T-helper 17 cell (primary cell): ENCODE data around the gene APPL2. TPM values are rescaled to one million over a fixed set of nuclear protein-coding genes. Genes with fewer than 3 reads are reported as not detected.

Experiments used
- ATAC-seq: fragments of 150-1000 bp; cut with Tn5 transposase; 2 replicates; pipeline ENCODE4 v1.10.0; 2021; ENCODE audit warnings: mild to moderate bottlenecking, moderate library complexity
- DNase-seq, 3 donors: peaks; one replicate each; pipeline versions ENCODE4 v3.0.0 to v3.0.0-alpha.2; 2020 to 2021
- H3K9me3 ChIP-seq: one replicate; pipeline ENCODE4 v1.7.0; 2013; ENCODE audit warnings: low read length, mild to moderate bottlenecking; ENCODE audit not compliant: control insufficient read depth, poor library complexity, severe bottlenecking
- H3K27ac Mint-ChIP-seq: one replicate; pipeline ENCODE4 v1.8.0; 2022; ENCODE audit warnings: mild to moderate bottlenecking, moderate library complexity, mixed read lengths
- H3K27me3 Mint-ChIP-seq: one replicate; pipeline ENCODE4 v1.8.0; 2022; ENCODE audit warnings: mixed read lengths
- H3K36me3 Mint-ChIP-seq: one replicate; pipeline ENCODE4 v1.8.0; 2022; ENCODE audit warnings: low read depth, mixed read lengths
- H3K4me1 Mint-ChIP-seq: one replicate; pipeline ENCODE4 v1.8.0; 2022; ENCODE audit warnings: mild to moderate bottlenecking, mixed read lengths
- H3K4me3 Mint-ChIP-seq: one replicate; pipeline ENCODE4 v1.8.0; 2022; ENCODE audit warnings: mild to moderate bottlenecking, moderate library complexity, mixed read lengths
- total RNA-seq, 4 donors: library from RNA in 2 of 4; stranded (reverse) in 2 of 4; gene quantifications; one replicate each; pipeline ENCODE4 v1.2.3 and lab custom pipeline; 2022 to 2026

APPL2 gene
- total RNA-seq, 2 donors from 2014 or later = 39.1 to 44.2 TPM

DNA sequence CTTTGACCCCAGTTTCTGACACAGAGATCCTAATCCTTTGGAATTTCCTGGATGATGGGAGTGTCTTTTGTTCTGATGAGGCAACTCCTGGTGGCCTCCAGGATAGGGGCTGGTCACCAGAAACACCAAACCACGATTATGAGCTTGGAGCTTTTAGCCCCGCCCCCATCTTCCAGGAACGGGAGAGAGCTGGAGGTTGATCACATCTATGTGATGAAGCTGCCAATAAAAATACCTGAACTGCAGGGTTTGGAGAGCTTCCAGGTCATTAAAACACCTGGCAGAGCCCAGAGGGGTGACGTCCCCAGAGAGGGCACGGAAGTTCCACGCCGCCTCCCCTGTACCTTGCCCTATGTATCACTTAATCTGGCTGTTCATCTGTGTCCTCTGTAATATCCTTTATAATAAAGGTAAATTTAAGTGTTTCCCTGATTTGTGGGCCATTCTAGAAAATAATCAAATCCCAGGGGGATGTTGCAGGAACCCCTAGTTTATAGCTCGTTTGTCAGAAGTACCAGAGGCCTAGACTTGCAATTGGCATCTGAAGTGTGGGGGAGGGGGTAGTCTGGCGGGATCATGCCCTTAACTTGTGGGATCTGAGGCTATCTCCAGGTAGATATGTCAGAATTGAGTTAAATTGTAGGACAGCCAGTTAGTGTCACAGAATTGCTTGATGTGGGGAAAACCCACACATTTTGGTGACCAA, 21.2 kb downstream of the APPL2 start:
- no peak overlapping the region for H3K27ac Mint-ChIP-seq
- no peaks in the 10 kb centered on the region for H3K9me3 ChIP-seq
- no peak for ATAC-seq
- H3K4me3 Mint-ChIP-seq = no peak overlapping the region
- peaks cover 17% of the 10 kb centered on the region for H3K36me3 Mint-ChIP-seq
- H3K4me1 Mint-ChIP-seq = peaks cover 8% of the 10 kb centered on the region
- no peak for DNase-seq
- H3K27me3 Mint-ChIP-seq = no peaks in the 10 kb centered on the region

DNA sequence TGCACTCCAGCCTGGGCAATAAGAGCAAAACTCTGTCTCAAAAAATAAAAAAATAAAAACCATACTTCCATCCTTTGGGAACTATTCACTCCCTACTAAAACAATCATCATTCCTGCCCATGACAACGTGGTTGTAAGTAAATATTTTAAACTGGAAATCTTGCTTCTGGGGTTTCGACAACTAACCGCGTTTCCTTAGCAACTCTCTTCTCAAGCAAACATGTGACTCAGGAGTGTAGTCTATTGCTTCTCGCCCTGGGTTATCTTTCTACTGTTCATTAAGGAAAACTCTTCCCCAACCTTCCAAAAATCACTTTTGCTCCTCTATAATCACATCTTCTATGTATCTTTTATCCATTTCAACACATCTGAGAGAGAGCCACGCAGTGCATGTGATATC, 21.8 kb downstream of the APPL2 start:
- H3K4me3 Mint-ChIP-seq = no peak overlapping the region
- peaks cover 4% of the 10 kb centered on the region for H3K4me1 Mint-ChIP-seq
- no peaks in the 10 kb centered on the region for H3K9me3 ChIP-seq
- H3K27me3 Mint-ChIP-seq = no peaks in the 10 kb centered on the region
- no peak overlapping the region for H3K27ac Mint-ChIP-seq
- H3K36me3 Mint-ChIP-seq = peaks cover 17% of the 10 kb centered on the region
- ATAC-seq (no peak), DNase-seq (no peak)

DNA sequence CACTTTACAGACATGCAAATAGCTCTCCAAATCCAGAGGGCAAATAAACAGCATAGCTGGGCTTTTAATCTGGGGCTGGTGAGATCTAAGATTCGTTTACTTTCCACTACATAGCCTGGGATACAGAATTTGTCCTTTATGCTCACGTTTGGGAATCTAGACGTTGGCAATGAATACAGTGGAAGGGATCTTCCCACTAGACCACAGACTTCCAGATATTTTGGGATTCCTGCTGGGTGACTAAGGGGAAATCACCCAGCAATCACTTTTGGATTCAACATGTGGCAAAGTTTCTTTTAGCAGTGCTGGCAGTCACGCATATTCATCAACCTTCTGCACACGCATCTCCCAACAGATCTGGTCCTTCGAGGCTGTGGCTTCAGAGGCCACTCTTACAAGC, 23.5 kb downstream of the APPL2 start:
- Mint-ChIP-seq H3K27me3 (no peaks in the 10 kb centered on the region), H3K4me1 (peaks cover 4% of the 10 kb centered on the region), H3K4me3 (no peak overlapping the region), H3K36me3 (peaks cover 15% of the 10 kb centered on the region), H3K27ac (no peak overlapping the region)
- H3K9me3 ChIP-seq = no peaks in the 10 kb centered on the region
- no peak for ATAC-seq
- DNase-seq = no peak

DNA sequence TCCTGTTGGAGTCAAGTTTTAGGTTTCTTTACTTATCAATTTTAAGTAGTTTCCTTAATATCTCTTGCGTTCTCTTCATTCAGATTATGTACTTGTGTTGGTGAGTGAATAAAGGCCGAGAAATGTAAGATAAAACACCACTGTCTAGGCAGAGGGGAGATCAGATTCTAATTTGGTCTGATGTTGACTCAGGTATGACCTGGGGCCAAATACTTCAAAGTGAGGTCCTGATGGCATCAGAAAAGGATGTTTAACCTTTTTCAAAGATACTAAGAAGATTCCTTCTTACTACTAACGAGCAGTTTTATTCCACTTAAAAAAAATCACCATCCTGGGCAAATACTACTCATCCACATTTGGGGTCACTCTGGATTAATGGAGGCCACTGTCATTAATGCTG, 26.9 kb downstream of the APPL2 start:
- H3K4me3 Mint-ChIP-seq = no peak overlapping the region
- ATAC-seq (no peak), DNase-seq (no peak)
- H3K9me3 ChIP-seq = no peaks in the 10 kb centered on the region
- no peaks in the 10 kb centered on the region for H3K27me3 Mint-ChIP-seq
- H3K27ac Mint-ChIP-seq = peak overlapping the region; percentile 51
- peaks cover 2% of the 10 kb centered on the region for H3K36me3 Mint-ChIP-seq
- H3K4me1 Mint-ChIP-seq = peaks cover 2% of the 10 kb centered on the region

DNA sequence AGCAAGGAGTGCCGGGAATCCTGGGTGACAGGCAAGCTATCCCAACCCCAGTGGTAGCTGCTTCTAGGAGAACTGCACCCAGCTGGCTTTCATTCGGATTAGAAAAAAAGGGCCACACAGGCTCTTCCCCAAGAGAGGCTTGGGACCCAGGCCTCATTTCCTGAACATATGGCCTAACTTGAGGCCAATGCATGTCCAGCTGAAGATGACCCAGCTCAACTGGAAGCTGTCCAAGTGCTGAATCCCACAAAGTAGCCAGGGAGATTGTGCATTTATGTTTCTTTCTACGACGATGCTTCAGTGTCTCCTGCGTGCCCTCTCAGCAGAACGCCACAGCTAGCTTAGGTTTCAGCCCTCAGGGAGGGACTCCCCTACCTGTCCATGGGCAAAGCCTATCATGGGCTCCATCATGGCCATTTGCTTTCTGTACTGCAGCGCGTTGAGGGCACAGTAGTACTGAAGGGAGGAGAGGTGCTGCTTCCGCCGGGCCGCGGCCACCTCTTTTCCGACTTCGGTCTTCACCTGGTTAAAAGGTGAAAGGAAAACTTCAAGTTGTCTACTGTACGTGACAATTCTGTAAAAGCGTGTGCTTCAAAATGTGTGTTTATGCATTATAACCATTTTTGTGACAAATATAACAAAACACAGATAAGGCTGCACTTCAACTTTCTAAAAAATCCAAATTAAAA, 29.1 kb downstream of the APPL2 start:
- peaks cover 4% of the 10 kb centered on the region for H3K36me3 Mint-ChIP-seq
- H3K9me3 ChIP-seq = no peaks in the 10 kb centered on the region
- no peaks in the 10 kb centered on the region for H3K27me3 Mint-ChIP-seq

DNA sequence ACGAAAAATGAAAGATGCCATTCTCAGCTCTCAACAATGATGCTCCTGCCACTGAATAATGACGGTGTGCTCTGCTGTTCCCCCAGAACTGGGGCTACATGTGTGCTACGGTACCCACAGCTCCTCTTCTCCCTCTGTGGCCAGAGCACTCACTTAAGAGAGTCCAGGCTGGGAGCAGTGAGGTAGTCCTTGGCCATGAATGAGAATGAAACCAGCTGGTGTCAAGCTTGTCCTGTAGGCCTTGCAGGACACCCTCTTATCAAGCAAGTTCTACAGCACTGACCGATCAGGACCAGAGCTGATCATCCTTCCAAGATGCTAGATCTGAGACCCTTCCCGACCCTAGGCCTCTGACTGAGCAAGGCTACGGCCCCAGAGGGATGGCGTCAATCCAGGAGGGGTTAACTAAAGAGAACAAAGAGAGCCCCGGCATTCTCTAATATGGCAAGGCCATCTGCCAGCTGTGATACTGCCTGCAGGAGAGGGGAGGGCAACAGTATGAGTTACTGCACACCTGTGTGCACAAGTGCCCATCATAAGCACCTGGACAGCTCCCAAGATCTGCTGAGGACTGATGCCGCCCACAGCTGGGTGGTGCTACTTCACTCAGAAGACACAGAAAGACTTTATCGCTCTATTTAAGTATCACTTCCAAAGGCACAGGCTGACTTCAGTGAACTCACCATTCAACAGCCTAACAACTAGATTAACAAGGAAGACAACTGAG, 30.5 kb downstream of the APPL2 start:
- H3K4me3 Mint-ChIP-seq = no peak overlapping the region
- H3K9me3 ChIP-seq = no peaks in the 10 kb centered on the region
- no peak for ATAC-seq
- H3K36me3 Mint-ChIP-seq = peaks cover 2% of the 10 kb centered on the region
- no peaks in the 10 kb centered on the region for H3K27me3 Mint-ChIP-seq
- H3K27ac Mint-ChIP-seq = peak overlapping the region; percentile 59
- H3K4me1 Mint-ChIP-seq = peaks cover 4% of the 10 kb centered on the region
- no peak for DNase-seq

More for the DNA sequence above, 29.1 kb downstream of the APPL2 start:
- ATAC-seq (no peak), DNase-seq (no peak)
- Mint-ChIP-seq H3K27ac (peak overlapping the region; percentile 59), H3K4me3 (no peak overlapping the region), H3K4me1 (peaks cover 4% of the 10 kb centered on the region)

DNA sequence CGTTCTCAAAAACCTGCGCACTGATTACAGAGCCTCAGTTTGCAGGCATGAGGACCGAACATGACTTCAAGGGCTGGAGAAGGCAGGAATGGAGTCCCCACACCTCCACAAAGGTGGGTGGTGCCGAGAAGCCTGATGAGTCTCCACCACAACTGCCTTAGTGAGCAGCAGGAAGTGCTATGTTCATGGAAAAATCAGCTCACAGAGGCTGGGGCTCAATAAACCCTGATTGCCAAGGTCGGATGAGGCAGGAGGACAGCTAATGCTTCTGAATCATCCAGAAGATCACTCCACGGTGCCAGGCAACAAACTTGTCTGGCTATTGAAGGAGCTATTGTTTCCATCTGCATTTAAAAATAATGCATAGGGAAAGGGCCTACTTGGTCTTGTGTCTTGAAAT, 31.1 kb downstream of the APPL2 start:
- ATAC-seq = no peak
- no peak for DNase-seq
- Mint-ChIP-seq H3K4me1 (peaks cover 4% of the 10 kb centered on the region), H3K27me3 (no peaks in the 10 kb centered on the region), H3K36me3 (peaks cover 2% of the 10 kb centered on the region), H3K4me3 (no peak overlapping the region), H3K27ac (peak overlapping the region; percentile 59)
- H3K9me3 ChIP-seq = no peaks in the 10 kb centered on the region

DNA sequence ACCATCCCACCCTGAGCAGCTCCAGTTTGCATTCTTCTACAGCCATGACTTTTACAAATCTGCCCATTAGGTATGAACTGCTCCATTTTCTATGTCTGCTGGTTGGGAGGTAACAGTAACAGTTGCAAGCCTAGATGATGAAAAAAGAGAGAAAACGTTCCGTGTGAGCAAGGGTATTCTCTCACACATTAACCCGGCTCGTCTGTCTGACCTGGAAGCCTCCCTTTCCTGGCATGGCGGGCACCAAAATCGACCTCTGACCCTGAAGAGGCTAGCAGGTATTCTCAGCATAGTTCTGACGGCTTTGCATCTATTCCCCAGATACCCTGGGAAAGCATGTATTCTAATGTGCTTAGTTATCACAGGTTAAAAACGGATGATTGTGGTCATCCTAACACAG, 31.8 kb downstream of the APPL2 start:
- H3K36me3 Mint-ChIP-seq = peaks cover 2% of the 10 kb centered on the region
- peaks cover 4% of the 10 kb centered on the region for H3K4me1 Mint-ChIP-seq
- H3K27me3 Mint-ChIP-seq = no peaks in the 10 kb centered on the region
- no peak for DNase-seq
- no peak for ATAC-seq
- peak overlapping the region; percentile 9 for H3K27ac Mint-ChIP-seq
- H3K4me3 Mint-ChIP-seq = no peak overlapping the region
- H3K9me3 ChIP-seq = no peaks in the 10 kb centered on the region

DNA sequence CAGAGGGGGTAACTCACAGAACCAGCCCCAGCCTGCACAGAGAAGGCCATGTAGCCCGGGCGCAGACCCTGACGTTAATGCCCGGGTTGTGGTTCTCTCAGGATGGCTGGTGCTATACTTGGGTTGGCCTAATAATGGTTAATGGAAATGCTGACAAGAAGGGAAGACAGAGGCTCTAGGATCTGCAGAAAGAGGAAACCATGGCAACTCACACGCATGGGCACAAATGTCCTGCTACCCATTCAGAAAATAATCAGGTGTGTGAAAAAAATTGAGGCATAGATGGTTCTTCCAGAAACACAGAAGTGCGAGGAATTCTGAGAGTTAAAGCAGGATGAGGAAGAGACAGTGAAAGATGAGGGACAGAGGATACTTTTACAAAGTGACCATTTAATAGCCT, 33.8 kb downstream of the APPL2 start:
- no peaks in the 10 kb centered on the region for H3K9me3 ChIP-seq
- no peaks in the 10 kb centered on the region for H3K27me3 Mint-ChIP-seq
- H3K27ac Mint-ChIP-seq = no peak overlapping the region
- H3K4me3 Mint-ChIP-seq = no peak overlapping the region
- no peak for DNase-seq
- no peak for ATAC-seq
- H3K4me1 Mint-ChIP-seq = peaks cover 4% of the 10 kb centered on the region
- peaks cover 2% of the 10 kb centered on the region for H3K36me3 Mint-ChIP-seq

DNA sequence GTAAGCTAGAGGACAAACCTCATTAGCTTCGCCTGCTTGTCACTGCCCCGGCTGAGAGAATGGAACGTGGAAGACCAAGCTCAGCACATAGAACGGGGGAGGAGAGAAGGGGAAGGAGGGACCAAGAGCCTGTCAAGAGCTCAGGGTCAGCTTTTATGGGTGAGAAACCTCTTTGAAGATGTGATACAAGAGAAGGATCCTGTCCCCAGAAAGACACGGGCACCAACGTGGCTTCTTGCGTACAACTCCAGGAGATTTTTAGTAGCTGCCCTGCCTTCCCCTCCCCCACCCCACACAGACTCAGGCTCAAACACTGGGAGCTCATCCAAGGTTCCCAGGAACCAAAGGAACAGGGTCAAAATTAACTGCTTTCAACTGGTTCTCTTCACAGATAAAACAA, 34.7 kb downstream of the APPL2 start:
- Mint-ChIP-seq H3K4me1 (peaks cover 4% of the 10 kb centered on the region), H3K27ac (no peak overlapping the region), H3K36me3 (peaks cover 2% of the 10 kb centered on the region), H3K27me3 (no peaks in the 10 kb centered on the region), H3K4me3 (no peak overlapping the region)
- no peak for DNase-seq
- no peaks in the 10 kb centered on the region for H3K9me3 ChIP-seq
- no peak for ATAC-seq

DNA sequence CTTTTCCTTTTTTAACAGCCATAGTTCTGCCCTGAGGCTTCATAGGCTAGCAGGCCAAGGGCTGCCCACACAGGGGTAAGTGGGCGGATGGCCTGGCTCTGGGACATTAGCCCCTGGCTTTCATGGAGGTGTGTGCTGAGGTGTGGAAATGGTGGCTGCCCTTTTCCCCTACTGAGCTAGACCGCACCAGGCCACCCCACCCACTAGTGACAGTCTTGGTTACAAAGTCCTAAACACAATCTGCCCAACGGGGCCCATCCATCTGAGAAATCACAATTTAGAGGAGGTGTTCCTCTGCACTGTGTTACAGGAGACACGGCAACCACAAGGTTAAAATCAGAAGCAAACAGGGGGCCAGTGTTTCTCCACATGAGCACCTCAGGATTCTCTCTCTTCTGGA, 35.6 kb downstream of the APPL2 start:
- Mint-ChIP-seq H3K4me3 (no peak overlapping the region), H3K4me1 (peaks cover 4% of the 10 kb centered on the region), H3K36me3 (peaks cover 2% of the 10 kb centered on the region), H3K27ac (no peak overlapping the region), H3K27me3 (no peaks in the 10 kb centered on the region)
- ATAC-seq = no peak
- DNase-seq = no peak
- no peaks in the 10 kb centered on the region for H3K9me3 ChIP-seq

DNA sequence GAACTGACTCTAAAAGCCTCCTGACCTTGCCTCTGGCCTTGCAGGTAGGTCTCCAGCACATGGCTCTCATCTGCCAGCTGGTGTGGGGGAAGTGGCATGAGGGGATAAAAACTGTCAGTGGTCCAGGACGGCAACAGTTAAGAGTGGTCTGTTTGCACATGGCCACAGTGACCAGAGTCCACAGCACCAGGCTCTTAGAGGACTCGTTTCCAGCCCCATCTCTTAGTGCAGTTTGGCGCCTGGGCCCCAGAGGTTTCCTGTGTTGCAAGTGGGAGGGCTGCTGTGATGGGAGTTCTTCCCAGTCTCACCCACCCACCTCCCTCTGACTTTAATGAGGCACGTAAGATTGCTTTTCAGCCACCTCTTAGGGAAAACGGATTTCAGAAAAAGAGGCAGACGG, 37.0 kb downstream of the APPL2 start:
- H3K4me3 Mint-ChIP-seq = no peak overlapping the region
- no peaks in the 10 kb centered on the region for H3K27me3 Mint-ChIP-seq
- ATAC-seq = no peak
- H3K9me3 ChIP-seq = no peaks in the 10 kb centered on the region
- H3K27ac Mint-ChIP-seq = no peak overlapping the region
- no peak for DNase-seq
- peaks cover 4% of the 10 kb centered on the region for H3K4me1 Mint-ChIP-seq
- peaks cover 2% of the 10 kb centered on the region for H3K36me3 Mint-ChIP-seq

DNA sequence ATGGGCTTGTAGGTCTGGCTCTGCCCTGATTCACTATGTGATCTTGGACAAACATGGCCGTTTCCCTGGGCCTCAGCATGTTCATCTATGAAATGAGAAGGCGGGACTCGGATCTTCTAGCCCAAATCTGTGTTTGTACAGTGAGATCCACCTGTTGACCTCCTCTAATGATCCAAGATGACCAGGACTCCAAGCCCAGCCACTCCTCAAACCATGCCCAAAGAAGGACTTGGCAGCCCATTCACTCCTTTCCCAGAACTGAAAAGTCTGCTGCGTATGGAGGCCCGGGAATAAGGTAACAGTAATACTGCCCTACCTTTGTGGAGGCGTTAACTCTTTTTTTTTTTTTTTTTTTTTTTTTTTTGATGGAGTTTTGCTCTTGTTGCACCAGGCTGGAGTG, 39.9 kb downstream of the APPL2 start:
- peaks cover 9% of the 10 kb centered on the region for H3K36me3 Mint-ChIP-seq
- no peak overlapping the region for H3K27ac Mint-ChIP-seq
- ATAC-seq (no peak), DNase-seq (no peak)
- H3K4me1 Mint-ChIP-seq = peaks cover 13% of the 10 kb centered on the region
- H3K27me3 Mint-ChIP-seq = no peaks in the 10 kb centered on the region
- H3K9me3 ChIP-seq = no peaks in the 10 kb centered on the region
- H3K4me3 Mint-ChIP-seq = no peak overlapping the region
